T-helper 22 cell (primary cell): ENCODE results near the gene ITM2C.

ENCODE experiments used
- DNase-seq: peaks from one replicate; pipeline ENCODE4 v3.0.0-alpha.2; 2020; ENCODE audit warnings: low read depth

The ITM2C gene, protein sequence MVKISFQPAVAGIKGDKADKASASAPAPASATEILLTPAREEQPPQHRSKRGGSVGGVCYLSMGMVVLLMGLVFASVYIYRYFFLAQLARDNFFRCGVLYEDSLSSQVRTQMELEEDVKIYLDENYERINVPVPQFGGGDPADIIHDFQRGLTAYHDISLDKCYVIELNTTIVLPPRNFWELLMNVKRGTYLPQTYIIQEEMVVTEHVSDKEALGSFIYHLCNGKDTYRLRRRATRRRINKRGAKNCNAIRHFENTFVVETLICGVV

DNA sequence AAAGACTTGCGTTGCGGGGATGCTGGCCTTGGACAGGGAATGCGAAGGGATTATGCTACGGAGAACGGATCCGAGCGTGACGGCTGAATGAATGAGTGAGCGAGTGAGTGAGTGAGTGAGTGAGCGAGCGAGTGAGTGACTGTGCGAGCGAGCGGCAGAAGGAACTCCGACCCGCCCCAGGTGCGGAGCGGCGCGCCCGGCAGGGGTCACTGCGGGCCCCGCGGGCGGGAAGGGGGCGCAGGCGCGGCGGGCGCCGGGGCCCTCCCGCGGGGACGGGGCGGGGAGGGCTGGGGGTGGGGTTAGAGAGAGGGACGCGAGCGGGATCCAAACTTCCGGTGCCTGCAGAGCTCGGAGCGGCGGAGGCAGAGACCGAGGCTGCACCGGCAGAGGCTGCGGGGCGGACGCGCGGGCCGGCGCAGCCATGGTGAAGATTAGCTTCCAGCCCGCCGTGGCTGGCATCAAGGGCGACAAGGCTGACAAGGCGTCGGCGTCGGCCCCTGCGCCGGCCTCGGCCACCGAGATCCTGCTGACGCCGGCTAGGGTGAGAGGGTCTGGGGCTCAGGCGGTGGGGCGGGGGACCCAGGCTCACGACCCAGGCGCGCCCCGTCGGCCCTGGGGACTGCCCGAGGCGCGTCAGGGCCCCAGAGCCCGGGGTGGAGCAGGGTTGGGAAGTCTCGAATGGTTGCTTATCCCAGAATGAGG lies at the start of gene ITM2C:
ITM2C (plus strand) TSS at position 338 of the 702 bp plus-strand sequence; CDS start at position 422, 84 bp downstream.
- peak; percentile 68 for DNase-seq

DNA sequence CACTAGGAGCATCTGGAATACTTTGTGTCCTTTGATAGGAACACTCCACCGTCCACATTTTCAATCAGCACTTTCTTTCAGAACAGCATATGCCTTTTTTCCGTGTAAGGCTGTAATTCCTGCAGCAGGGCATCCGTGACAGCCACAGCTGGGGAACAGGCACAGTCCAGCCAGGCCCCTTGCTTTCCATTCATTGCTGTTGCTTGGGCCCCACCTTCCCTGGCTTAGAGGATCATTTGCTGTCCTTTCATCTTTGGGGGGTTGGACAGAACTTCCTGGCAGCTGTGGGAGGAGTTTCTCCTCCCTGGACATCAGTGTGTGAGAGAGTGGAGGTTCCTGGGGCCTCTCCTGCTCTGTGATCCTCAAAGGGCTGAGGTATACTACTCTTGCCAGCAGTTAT lies 49.7 kb upstream of the ITM2C start:
- no peak for DNase-seq

DNA sequence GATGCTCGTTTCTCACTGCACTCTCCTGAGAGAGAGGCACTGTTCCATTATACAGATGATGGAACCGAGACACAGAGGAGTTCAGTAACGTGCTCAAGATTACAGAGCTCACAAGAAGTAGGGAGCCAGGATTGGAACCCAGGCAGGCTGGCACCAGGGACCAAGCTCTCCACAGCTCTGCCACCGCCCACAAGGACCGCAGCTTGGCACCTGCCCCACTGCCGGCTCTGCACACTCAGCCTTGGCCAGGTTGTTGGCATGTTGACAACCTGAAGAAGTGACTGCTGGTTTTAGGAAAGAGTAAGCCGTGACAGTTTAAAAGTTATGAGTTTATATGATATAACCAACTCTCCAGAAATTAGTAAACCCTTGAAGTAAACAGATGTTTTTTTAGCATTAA lies 48.0 kb upstream of the ITM2C start:
- DNase-seq: no peak

DNA sequence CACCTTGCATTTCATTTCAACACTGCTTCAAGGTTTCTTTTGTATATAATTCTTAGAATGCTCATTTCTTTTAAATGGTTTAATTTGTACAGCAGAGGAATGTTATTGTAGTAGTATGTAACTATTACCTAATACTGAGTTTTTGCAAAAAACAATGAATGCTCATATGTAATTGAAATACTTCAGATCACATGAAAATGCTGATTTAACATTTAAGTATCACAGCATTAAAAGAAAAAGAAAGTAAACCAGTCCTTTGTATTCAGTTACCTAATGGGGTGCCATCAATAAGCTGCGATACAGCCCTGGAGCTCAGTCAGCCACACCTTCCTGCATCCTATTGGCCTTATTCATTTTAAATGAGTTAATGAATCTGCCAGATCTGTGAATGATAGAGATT lies 45.3 kb upstream of the ITM2C start:
- DNase-seq: no peak

DNA sequence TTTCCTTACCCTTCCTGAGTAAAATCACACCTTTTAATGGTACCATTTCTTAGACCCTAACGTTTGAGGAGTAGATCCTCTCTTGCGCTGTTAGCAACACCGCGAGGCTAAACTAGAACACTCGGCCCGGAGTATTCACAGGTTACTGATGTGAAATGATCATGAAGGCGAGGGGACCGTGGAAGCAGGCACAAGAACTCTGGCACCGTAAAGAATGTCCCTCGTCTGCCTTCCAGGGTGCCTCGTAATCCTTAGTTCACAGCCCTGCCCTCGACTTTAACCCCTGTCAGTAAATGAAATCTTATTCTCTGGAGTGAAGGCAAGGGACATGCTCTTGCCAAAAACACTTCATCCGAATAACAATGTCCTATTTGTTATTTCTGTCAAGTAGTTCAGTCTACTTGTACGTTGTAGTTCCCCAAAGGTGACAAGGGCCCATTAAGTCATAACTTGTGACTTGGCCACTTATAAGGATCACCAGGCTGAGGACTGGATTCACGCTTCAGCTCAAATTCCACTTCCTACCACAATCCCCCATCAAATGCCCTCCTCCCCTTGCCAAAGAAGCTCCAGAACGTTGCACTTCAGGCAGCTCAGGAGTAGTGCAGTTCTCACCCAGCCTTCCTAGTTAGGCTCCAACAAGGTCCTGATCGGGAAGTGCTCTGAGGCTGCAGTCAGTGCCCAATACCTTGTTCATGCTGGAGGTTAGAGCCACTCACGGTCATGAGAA lies 43.3 kb upstream of the ITM2C start:
- DNase-seq: no peak

DNA sequence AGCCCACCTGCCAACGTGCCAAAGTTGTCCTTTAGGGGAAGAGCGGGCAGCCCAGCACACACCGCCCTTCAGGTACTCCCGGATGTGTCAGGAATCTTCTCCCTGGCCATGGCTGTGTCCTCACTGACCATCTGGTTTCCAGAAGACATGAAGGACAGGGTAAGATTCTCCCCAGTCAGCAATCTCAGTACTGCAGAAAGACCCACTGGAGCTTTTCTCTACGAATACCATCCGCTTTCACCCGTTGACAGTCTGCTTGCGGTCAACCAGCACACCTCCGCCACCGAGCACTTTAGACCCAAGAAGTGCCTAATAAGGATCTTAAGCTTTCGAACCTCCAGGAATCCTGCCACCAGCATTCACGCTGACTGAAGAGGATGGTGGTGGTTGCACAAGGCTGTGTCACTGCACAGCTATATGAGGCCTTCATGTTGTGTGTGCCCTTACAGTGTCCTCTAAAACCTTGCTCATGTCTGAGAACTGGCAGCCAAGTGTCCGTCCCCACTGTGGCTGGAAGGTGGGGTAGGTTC lies 42.7 kb upstream of the ITM2C start:
- no peak for DNase-seq

DNA sequence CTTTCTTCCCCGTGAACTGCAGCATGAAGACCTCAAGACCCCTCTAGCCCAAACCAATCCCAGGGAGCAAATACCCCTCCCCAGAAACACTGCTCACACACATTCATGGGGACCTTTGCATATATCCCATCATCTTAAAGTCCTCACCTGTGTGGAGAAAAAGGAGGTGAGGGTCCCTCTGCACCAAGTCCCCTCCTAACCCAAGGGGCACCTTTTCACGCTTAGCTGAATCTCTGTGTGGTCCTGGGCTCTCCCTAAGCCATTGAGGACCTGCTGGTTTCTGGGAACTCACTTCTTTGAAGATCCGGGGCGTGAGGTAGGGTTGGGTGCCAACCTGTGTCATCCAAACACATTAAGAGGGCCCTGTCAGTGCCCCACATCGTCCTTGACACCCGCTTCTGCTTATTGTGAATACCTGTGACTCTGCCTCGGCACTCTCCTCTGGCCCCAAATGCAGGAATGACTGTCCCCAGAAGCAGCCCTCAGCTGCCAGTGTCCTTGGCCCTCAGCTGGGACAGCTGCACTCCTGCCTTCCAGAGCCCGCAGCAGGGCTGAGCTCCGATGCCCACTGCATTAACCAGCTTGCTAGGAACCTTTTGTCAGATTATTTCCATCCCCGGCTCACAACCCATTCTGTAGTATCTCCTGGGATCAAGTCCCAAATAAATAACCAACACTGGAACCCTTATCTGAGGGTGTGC lies 41.3 kb upstream of the ITM2C start:
- no peak for DNase-seq

DNA sequence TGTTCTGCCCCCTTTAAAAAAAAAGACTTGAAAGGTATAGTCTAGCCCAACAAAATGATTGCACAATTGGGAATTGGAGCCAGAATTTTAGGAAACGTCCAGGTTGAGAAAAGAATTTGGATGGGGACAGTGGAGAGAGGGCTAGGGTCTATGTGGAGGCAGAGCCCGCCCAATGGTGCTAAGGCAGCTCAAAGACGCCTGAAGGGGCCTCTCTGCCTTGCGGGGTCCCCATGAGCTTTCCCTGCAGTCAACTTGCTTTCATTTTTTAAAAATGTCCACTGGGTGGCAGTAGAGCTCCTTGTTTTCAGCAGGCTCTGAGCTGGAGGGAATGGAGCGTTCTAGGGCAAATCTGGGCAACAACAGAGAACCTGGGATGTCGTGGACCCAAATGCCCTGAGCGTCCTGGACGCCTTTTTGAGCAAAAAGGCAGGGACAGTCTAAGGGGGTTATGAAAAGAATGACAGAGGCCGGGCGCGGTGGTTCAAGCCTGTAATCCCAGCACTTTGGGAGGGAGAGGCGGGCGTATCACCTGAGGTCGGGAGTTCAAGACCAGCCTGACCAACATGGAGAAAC lies 40.2 kb upstream of the ITM2C start:
- no peak for DNase-seq

DNA sequence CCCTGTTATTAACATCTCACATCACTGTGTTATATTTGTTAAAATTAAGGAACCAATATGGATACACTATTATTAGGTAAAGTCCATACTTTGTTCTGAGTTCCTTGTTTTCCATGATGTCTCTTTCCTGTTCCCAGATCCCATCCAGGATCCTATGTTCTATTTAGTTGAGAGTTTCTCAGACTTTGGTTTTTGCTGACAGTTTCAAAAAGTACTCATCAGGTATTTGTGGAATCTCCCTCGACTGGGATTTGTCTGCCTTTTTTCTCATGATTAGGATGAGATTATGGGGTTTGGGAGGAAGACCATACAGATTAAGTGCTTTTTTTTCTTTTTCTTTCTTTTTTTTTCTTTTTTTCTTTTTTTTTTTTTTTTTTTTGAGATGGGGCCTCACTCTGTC lies 39.4 kb upstream of the ITM2C start:
- DNase-seq: no peak

DNA sequence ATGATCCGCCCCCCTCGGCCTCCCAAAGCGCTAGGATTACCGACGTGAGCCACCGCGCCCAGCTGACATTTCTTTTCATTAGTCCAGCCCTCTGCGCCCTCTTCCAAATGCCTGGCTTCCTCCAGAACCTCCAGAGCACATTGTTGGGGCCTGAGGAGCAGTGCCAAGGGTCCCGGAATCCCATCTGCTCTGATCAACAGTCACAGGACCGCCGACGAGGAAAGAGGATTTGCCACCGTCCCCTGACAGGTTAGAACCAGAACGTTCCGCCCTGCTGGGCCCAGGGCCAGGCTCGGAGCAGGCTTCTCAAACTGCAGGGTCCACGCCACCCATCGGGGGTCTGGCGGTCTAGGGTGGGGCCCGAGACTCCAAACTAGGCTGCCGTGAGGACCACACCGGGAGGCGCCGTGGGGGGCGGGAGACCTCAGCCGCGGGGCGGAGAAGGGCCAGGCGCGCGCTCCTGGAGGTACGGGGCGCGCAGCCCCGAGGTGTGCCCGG lies 36.9 kb upstream of the ITM2C start:
- DNase-seq: no peak

DNA sequence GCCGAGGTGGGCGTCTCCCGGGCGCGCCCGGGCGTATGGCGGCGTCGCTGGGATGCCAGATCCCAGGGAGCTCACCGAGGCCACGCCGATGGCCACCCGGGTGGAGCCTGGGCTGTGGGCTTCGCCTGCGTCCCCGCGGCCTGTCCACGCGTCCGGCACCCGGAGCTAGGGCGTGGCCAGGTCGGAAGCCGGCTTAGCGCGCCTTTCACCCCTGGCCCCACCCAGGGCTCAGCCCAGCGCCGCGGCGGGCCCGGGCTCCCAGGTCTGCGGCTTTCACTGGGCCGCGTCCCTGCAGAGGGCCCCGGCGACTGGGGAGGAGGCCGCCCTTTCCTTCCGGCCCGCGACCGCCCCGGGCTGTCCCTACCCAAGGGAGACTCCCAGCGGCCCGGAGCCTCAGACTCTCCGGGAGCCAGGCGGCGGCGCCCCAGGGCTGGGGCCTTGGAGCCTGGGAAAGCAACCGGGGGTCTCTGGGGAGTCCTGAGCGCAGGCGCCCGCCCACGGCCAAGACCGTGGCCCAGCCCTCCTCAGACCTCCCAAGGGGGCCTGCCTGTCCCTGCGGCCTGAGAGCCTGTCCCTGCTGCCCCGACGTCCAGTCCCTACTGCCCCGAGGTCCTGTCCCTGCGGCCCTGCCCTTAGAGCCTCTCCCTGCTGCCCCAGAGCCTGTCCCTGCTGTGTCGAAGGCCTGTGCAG lies 36.3 kb upstream of the ITM2C start:
- DNase-seq: no peak

DNA sequence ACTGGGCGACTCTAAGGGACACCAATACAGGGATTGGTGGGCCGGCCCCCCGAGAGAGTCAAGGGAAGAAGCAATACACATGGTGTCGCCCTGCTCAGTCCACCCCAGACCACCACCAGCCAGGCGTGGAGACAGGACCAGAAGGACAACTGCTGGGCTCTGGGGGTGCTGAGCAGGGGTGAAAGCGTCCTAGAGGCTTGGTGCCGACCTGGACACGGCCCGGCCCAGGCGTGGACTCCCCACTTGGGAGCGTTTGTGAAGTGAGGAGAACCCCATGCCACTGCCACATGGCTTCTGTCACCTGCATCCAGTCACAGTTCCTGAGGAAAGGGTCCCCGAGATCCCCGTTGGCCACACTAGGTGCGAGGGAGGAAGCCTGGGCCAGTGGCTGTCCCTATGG lies 35.4 kb upstream of the ITM2C start:
- no peak for DNase-seq

DNA sequence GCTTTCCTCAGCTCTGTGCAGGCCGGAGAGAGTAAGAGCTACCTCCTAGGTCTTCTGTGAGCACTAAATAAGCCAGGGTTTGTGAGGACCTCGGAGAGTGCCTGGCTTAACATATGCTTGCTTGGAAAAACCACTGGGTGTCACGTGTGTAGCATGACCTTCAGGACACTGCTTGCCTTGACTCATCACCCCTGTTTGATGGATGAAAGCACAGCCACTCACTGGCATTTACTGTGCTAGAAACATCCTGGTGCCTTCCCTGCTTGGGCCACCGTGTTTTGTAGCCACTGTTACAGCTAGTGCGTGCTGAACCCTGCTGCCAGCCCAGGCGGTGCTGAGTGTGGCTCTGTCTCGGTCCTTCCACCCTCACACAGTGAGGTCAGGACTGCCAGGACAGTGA lies 34.8 kb upstream of the ITM2C start:
- no peak for DNase-seq

DNA sequence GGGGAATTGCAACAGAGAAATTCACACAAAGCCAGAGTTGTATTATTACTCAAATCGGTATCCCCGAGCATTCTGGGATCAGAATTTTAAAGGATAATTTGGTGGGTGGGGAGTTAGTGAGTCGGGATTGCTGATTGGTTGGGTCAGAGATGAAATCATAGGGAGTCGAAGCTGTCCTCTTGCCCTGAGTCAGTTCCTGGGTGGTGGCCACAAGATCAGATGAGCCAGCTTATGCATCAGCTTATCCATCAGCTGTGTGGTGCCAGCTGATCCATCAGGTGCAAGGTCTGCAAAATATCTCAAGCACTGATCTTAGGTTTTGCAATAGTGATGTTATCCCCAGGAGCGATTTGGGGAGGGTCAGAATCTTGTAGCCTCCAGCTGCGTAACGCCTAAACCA lies 34.3 kb upstream of the ITM2C start:
- DNase-seq: no peak

DNA sequence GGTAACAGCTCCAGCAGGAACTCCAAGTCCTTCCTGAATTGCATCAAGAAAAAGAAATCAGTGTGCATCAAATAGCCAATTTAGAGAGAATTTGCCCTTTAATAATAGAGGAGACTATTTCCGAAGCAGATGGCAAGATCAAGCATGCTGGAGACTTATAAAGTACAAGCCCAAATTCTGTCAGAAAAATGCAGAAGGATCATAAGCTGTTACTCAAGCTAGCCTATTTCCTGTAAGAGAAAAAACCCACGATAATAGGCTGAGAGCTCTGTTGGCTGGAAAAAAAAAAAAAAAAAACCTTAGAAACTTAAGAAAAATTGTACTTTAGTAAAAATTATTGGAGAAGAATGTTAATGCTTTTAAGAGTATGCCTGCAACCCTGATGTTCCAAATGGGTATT lies 24.4 kb upstream of the ITM2C start:
- no peak for DNase-seq

DNA sequence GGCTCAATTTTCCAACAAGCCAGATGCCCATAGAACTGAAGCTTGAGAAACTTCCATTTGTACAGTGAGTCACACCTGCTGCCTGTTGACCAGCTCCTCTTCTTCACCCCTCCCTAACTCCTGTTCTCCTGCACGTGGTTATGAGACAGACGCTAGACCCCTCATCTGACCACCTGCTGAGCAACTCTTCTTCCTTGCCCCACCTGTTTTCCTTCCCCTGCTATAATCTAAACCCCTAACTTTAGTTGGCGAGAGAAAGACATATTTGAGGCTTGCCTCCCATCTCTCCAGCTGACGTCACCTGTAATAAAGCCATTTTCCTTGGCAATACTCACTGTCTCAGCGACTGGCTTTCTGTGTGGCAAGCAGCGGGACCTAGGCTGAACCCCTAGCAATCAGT lies 22.3 kb upstream of the ITM2C start:
- DNase-seq: no peak

DNA sequence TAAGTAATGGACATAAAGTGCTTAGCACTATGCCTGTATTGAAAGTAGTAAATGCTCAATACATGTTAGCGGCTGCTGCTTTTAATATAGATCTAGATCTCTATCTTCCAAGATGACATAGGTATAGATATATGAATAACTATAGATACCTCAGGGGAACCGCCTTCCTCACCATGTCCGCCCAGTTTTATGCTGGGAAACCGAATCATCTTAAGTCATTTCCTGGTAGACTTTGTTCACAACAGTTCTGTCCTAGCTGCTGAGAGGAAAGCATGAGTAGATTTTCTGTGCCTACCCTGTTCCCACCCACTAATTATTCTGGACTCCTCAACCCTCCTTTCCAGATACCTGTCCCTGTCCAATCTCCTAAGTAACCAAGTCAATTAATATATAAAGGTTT lies 21.6 kb upstream of the ITM2C start:
- DNase-seq: no peak

DNA sequence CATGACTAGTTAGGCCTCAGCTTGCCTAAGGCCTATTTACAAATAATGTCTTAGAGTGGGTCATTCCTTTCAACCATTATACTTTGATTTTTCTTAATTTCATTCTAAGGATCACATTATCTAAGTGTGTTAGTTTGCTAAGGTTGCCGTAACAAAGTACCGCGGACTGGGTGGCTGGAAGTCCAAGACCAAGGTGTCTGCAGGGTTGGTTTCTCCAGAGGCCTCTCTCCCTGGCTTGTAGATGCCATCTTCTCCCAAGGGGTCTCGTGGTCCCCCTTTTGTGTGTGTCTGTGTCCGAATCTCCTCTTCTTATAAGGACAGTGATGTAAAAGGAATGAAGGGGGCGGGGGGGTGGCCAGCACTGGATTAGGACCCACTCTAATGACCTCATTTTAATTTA lies 18.4 kb upstream of the ITM2C start:
- no peak for DNase-seq

DNA sequence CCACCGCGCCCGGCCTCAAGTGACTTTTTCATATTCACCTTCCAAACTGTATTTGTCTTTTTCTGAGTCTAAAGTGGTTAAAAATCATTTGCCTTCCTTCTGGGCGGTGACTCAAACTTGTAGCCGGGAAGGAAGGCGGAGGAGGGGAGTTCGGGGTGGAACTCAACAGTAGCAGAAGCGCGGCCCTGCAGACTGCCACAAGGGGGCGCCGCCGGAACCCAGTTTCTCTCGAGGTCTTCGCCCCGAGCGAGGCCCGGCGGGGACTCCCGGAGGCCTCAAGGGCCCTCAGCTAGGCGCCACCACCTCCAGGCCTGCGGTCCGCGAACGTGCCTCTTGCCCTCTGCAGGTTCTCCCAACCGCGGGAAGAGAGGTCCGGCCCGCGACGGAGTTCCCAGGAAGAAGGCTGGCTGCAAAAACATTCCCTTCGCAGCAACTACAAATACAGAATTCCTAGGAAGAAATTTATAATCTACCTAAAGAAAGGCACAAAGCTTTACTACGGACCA lies 16.8 kb upstream of the ITM2C start:
- DNase-seq: peak; percentile 54

DNA sequence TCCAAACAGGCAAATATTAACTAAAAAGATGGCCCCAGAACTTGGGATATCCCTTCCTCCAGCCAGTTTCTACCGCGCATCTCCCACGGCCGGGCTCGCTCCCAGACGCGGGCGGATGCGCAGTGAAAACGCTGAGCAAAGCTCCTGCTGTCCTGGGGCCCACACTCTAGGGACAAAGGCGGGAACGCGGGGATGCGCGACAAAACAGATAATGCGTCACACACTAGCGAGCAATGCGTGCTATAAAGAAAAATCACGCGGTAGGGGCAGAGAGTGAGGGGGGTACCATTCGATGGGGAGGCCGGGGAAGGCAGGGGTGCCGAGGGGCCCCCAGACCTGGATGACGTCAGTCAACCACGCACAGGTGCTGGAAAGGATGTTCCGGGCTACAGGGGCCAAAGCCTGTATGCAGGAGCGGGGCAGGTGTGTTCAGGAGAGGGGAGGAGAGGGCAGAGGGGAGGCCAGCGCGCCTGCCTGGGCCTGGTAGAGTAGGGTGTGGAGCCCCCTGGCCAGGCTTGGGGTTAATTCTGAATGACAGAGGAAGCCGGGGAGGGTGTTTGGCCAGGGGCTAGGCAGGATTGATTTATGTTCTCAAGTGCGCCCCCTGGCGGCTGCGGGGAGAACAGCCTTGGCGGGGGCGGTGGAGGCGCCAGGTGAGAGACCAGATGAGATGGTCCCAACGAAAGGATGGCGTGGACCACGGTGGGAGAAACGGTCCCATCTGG lies 14.9 kb upstream of the ITM2C start:
- peak; percentile 34 for DNase-seq

DNA sequence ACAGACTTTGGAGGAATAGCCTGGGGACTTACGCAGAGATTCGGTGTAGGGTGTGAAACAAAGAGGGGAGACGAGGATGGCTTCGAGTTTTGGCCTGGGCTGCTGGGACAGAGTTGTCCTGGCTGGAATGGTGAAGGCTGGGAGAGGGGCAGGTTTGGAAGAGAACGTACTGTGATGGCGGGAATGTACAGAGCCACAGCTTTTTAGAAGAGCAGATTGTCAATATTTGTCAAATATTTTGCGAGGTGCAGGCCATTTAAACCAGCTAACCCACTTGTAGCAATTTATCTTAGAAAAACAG lies 14.4 kb upstream of the ITM2C start:
- DNase-seq: no peak
